Measurements from ENCODE around the gene SAMSN1.
"Not testable (repeated sequence)": the region's sequence is repeated elsewhere in the genome, so short reads cannot be mapped to it uniquely, and the experiment has no call there.

Gene SAMSN1

GRCh38 chr21:14560139-14560538, 14.0 kb upstream of the SAMSN1 start:
- H3K9me3 ChIP-seq (ENCODE audit: control insufficient read depth, low read depth, low read length), result no peaks in the 10 kb centered on the region
- no peaks in the 10 kb centered on the region for H3K27me3 ChIP-seq (ENCODE audit: control insufficient read depth, insufficient read depth, low read length)
- H3K4me1 ChIP-seq (ENCODE audit: control insufficient read depth, low read depth, low read length), result peaks cover under 1% of the 10 kb centered on the region
- no peaks in the 10 kb centered on the region for H3K36me3 ChIP-seq (ENCODE audit: control insufficient read depth, low read depth, low read length)
- H3K27ac ChIP-seq (ENCODE audit: low read length), result no peak overlapping the region
- no peak overlapping the region for H3K4me3 ChIP-seq (ENCODE audit: low read length)
- H3K9ac ChIP-seq (ENCODE audit: low read length), result no peak overlapping the region

GRCh38 chr21:14559102-14559501, 13.0 kb upstream of the SAMSN1 start:
- Histone ChIP-seq H3K9ac (ENCODE audit: low read length) (no peak overlapping the region), H3K36me3 (ENCODE audit: control insufficient read depth, low read depth, low read length) (no peaks in the 10 kb centered on the region), H3K4me1 (ENCODE audit: control insufficient read depth, low read depth, low read length) (peaks cover 10% of the 10 kb centered on the region), H3K9me3 (ENCODE audit: control insufficient read depth, low read depth, low read length) (no peaks in the 10 kb centered on the region), H3K27ac (ENCODE audit: low read length) (no peak overlapping the region), H3K27me3 (ENCODE audit: control insufficient read depth, insufficient read depth, low read length) (no peaks in the 10 kb centered on the region), H3K4me3 (ENCODE audit: low read length) (no peak overlapping the region)

- Histone ChIP-seq H3K4me3 (ENCODE audit: low read length) (no peak overlapping the region), H3K9me3 (ENCODE audit: control insufficient read depth, low read depth, low read length) (no peaks in the 10 kb centered on the region), H3K4me1 (ENCODE audit: control insufficient read depth, low read depth, low read length) (peaks cover 10% of the 10 kb centered on the region), H3K27me3 (ENCODE audit: control insufficient read depth, insufficient read depth, low read length) (no peaks in the 10 kb centered on the region), H3K36me3 (ENCODE audit: control insufficient read depth, low read depth, low read length) (no peaks in the 10 kb centered on the region), H3K27ac (ENCODE audit: low read length) (no peak overlapping the region), H3K9ac (ENCODE audit: low read length) (no peak overlapping the region)
These were observed 11.3 kb upstream of the SAMSN1 start for GRCh38 chr21:14557413-14557812.

- Histone ChIP-seq H3K27me3 (ENCODE audit: control insufficient read depth, insufficient read depth, low read length) (no peaks in the 10 kb centered on the region), H3K9ac (ENCODE audit: low read length) (no peak overlapping the region), H3K9me3 (ENCODE audit: control insufficient read depth, low read depth, low read length) (no peaks in the 10 kb centered on the region), H3K4me3 (ENCODE audit: low read length) (no peak overlapping the region), H3K27ac (ENCODE audit: low read length) (no peak overlapping the region), H3K36me3 (ENCODE audit: control insufficient read depth, low read depth, low read length) (no peaks in the 10 kb centered on the region), H3K4me1 (ENCODE audit: control insufficient read depth, low read depth, low read length) (peaks cover 13% of the 10 kb centered on the region)
These were observed 8.8 kb upstream of the SAMSN1 start for GRCh38 chr21:14554948-14555347.

GRCh38 chr21:14553422-14553821, 7.3 kb upstream of the SAMSN1 start:
- Histone ChIP-seq H3K4me3 (ENCODE audit: low read length) (no peak overlapping the region), H3K27me3 (ENCODE audit: control insufficient read depth, insufficient read depth, low read length) (no peaks in the 10 kb centered on the region), H3K9me3 (ENCODE audit: control insufficient read depth, low read depth, low read length) (no peaks in the 10 kb centered on the region), H3K36me3 (ENCODE audit: control insufficient read depth, low read depth, low read length) (no peaks in the 10 kb centered on the region), H3K4me1 (ENCODE audit: control insufficient read depth, low read depth, low read length) (peaks cover 13% of the 10 kb centered on the region), H3K27ac (ENCODE audit: low read length) (no peak overlapping the region), H3K9ac (ENCODE audit: low read length) (no peak overlapping the region)

GRCh38 chr21:14551741-14552140, 5.6 kb upstream of the SAMSN1 start:
- H3K27ac ChIP-seq (ENCODE audit: low read length), result no peak overlapping the region
- H3K4me3 ChIP-seq (ENCODE audit: low read length), result no peak overlapping the region
- no peaks in the 10 kb centered on the region for H3K9me3 ChIP-seq (ENCODE audit: control insufficient read depth, low read depth, low read length)
- H3K4me1 ChIP-seq (ENCODE audit: control insufficient read depth, low read depth, low read length), result peaks cover 13% of the 10 kb centered on the region
- no peaks in the 10 kb centered on the region for H3K27me3 ChIP-seq (ENCODE audit: control insufficient read depth, insufficient read depth, low read length)
- no peaks in the 10 kb centered on the region for H3K36me3 ChIP-seq (ENCODE audit: control insufficient read depth, low read depth, low read length)
- no peak overlapping the region for H3K9ac ChIP-seq (ENCODE audit: low read length)

- Histone ChIP-seq H3K4me1 (ENCODE audit: control insufficient read depth, low read depth, low read length) (peaks cover 13% of the 10 kb centered on the region), H3K4me3 (ENCODE audit: low read length) (no peak overlapping the region), H3K9ac (ENCODE audit: low read length) (no peak overlapping the region), H3K36me3 (ENCODE audit: control insufficient read depth, low read depth, low read length) (no peaks in the 10 kb centered on the region), H3K27me3 (ENCODE audit: control insufficient read depth, insufficient read depth, low read length) (no peaks in the 10 kb centered on the region), H3K27ac (ENCODE audit: low read length) (no peak overlapping the region), H3K9me3 (ENCODE audit: control insufficient read depth, low read depth, low read length) (no peaks in the 10 kb centered on the region)
These were observed 4.0 kb upstream of the SAMSN1 start for GRCh38 chr21:14550135-14550534.

GRCh38 chr21:14548779-14549178, 2.7 kb upstream of the SAMSN1 start:
- Histone ChIP-seq H3K36me3 (ENCODE audit: control insufficient read depth, low read depth, low read length) (no peaks in the 10 kb centered on the region), H3K4me3 (ENCODE audit: low read length) (no peak overlapping the region), H3K9ac (ENCODE audit: low read length) (no peak overlapping the region), H3K9me3 (ENCODE audit: control insufficient read depth, low read depth, low read length) (no peaks in the 10 kb centered on the region), H3K4me1 (ENCODE audit: control insufficient read depth, low read depth, low read length) (peaks cover 3% of the 10 kb centered on the region), H3K27me3 (ENCODE audit: control insufficient read depth, insufficient read depth, low read length) (no peaks in the 10 kb centered on the region), H3K27ac (ENCODE audit: low read length) (no peak overlapping the region)

- H3K27me3 ChIP-seq (ENCODE audit: control insufficient read depth, insufficient read depth, low read length), result no peaks in the 10 kb centered on the region
- H3K9me3 ChIP-seq (ENCODE audit: control insufficient read depth, low read depth, low read length), result no peaks in the 10 kb centered on the region
- H3K27ac ChIP-seq (ENCODE audit: low read length), result no peak overlapping the region
- H3K36me3 ChIP-seq (ENCODE audit: control insufficient read depth, low read depth, low read length), result no peaks in the 10 kb centered on the region
- no peak overlapping the region for H3K9ac ChIP-seq (ENCODE audit: low read length)
- H3K4me1 ChIP-seq (ENCODE audit: control insufficient read depth, low read depth, low read length), result peaks cover 3% of the 10 kb centered on the region
- no peak overlapping the region for H3K4me3 ChIP-seq (ENCODE audit: low read length)
These were observed 1.9 kb upstream of the SAMSN1 start for GRCh38 chr21:14547834-14548513.

GRCh38 chr21:14546719-14547118, 604 bp upstream of the SAMSN1 start:
- H3K36me3 ChIP-seq (ENCODE audit: control insufficient read depth, low read depth, low read length); H3K27me3 ChIP-seq (ENCODE audit: control insufficient read depth, insufficient read depth, low read length); H3K4me3 ChIP-seq (ENCODE audit: low read length); H3K9me3 ChIP-seq (ENCODE audit: control insufficient read depth, low read depth, low read length); H3K27ac ChIP-seq (ENCODE audit: low read length); H3K4me1 ChIP-seq (ENCODE audit: control insufficient read depth, low read depth, low read length); H3K9ac ChIP-seq (ENCODE audit: low read length): not testable (repeated sequence)

- no peaks in the 10 kb centered on the region for H3K27me3 ChIP-seq (ENCODE audit: control insufficient read depth, insufficient read depth, low read length)
- H3K36me3 ChIP-seq (ENCODE audit: control insufficient read depth, low read depth, low read length), result no peaks in the 10 kb centered on the region
- H3K9me3 ChIP-seq (ENCODE audit: control insufficient read depth, low read depth, low read length), result no peaks in the 10 kb centered on the region
- no peak overlapping the region for H3K27ac ChIP-seq (ENCODE audit: low read length)
- no peak overlapping the region for H3K9ac ChIP-seq (ENCODE audit: low read length)
- no peak overlapping the region for H3K4me3 ChIP-seq (ENCODE audit: low read length)
- H3K4me1 ChIP-seq (ENCODE audit: control insufficient read depth, low read depth, low read length), result no peaks in the 10 kb centered on the region
These were observed 2.1 kb downstream of the SAMSN1 start for GRCh38 chr21:14543983-14544382.

GRCh38 chr21:14542638-14543037, 3.5 kb downstream of the SAMSN1 start:
- Histone ChIP-seq H3K4me3 (ENCODE audit: low read length) (no peak overlapping the region), H3K4me1 (ENCODE audit: control insufficient read depth, low read depth, low read length) (no peaks in the 10 kb centered on the region), H3K9ac (ENCODE audit: low read length) (no peak overlapping the region), H3K27ac (ENCODE audit: low read length) (no peak overlapping the region), H3K36me3 (ENCODE audit: control insufficient read depth, low read depth, low read length) (no peaks in the 10 kb centered on the region), H3K9me3 (ENCODE audit: control insufficient read depth, low read depth, low read length) (no peaks in the 10 kb centered on the region), H3K27me3 (ENCODE audit: control insufficient read depth, insufficient read depth, low read length) (no peaks in the 10 kb centered on the region)
